Trophoblast cell (in vitro differentiated cells and primary cell): ENCODE measurements around the gene FRMD5.

Source experiments
- DNase-seq, 2 donors: peaks; one replicate each; pipeline ENCODE4 v3.0.0-alpha.2; 2016
- H2AFZ ChIP-seq: 2 replicates; pipeline ENCODE4 v1.6.1; 2013; ENCODE audit warnings: low read length, moderate library complexity, mild to moderate bottlenecking; ENCODE audit not compliant: insufficient read depth, poor library complexity
- H2AK5ac ChIP-seq: 2 replicates; pipeline ENCODE4 v1.6.1; 2013; ENCODE audit warnings: mild to moderate bottlenecking, low read length
- H2BK120ac ChIP-seq: 2 replicates; pipeline ENCODE4 v1.6.1; 2013; ENCODE audit warnings: low read length, mild to moderate bottlenecking, moderate library complexity; ENCODE audit not compliant: insufficient read depth, poor library complexity
- H2BK12ac ChIP-seq: 2 replicates; pipeline ENCODE4 v1.6.1; 2013; ENCODE audit warnings: mild to moderate bottlenecking, low read length, moderate library complexity
- H2BK5ac ChIP-seq: 2 replicates; pipeline ENCODE4 v1.6.1; 2013; ENCODE audit warnings: low read length, low read depth, moderate library complexity, mild to moderate bottlenecking; ENCODE audit not compliant: poor library complexity
- H3K14ac ChIP-seq: 2 replicates; pipeline ENCODE4 v1.6.1; 2013; ENCODE audit warnings: mild to moderate bottlenecking, low read length
- H3K18ac ChIP-seq: 2 replicates; pipeline ENCODE4 v1.6.1; 2013; ENCODE audit warnings: mild to moderate bottlenecking, low read length
- H3K23ac ChIP-seq: 2 replicates; pipeline ENCODE4 v1.6.1; 2013; ENCODE audit warnings: low read length
- H3K27ac ChIP-seq: 2 replicates; pipeline ENCODE4 v1.5.1; 2013; ENCODE audit warnings: low read depth, mild to moderate bottlenecking, inconsistent platforms, low read length, moderate library complexity
- H3K27me3 ChIP-seq: 2 replicates; pipeline ENCODE4 v1.6.1; 2013; ENCODE audit warnings: inconsistent platforms, mild to moderate bottlenecking, low read length, moderate library complexity; ENCODE audit not compliant: insufficient read depth
- H3K36me3 ChIP-seq, 2 experiments: 1 replicate in 1 of 2; 2 replicates in 1 of 2; pipeline ENCODE4 v1.6.1; 2013; ENCODE audit warnings: low read length in 2 of 2, mild to moderate bottlenecking in 2 of 2, moderate library complexity in 1 of 2; ENCODE audit not compliant: insufficient read depth in 2 of 2, control insufficient read depth in 1 of 2
- H3K4ac ChIP-seq: 2 replicates; pipeline ENCODE4 v1.6.1; 2013; ENCODE audit warnings: low read depth, mild to moderate bottlenecking, low read length, moderate library complexity
- H3K4me1 ChIP-seq, 2 experiments: 1 replicate in 1 of 2; 2 replicates in 1 of 2; pipeline ENCODE4 v1.6.1; 2013; ENCODE audit warnings: low read length in 2 of 2, mild to moderate bottlenecking in 2 of 2, moderate library complexity in 1 of 2; ENCODE audit not compliant: insufficient read depth in 2 of 2, control insufficient read depth in 1 of 2
- H3K4me2 ChIP-seq: 2 replicates; pipeline ENCODE4 v1.6.1; 2013; ENCODE audit warnings: inconsistent platforms, mild to moderate bottlenecking, low read length, moderate library complexity
- H3K4me3 ChIP-seq: 2 replicates; pipeline ENCODE4 v1.5.1; 2013; ENCODE audit warnings: mild to moderate bottlenecking, low read depth, low read length, inconsistent platforms
- H3K79me1 ChIP-seq: one replicate; pipeline ENCODE4 v1.6.1; 2013; ENCODE audit warnings: low read length
- H3K79me2 ChIP-seq: 2 replicates; pipeline ENCODE4 v1.6.1; 2013; ENCODE audit warnings: low read length, mild to moderate bottlenecking; ENCODE audit not compliant: control insufficient read depth, insufficient read depth, poor library complexity
- H3K9ac ChIP-seq: 2 replicates; pipeline ENCODE4 v1.6.1; 2013; ENCODE audit warnings: mild to moderate bottlenecking, low read length
- H3K9me3 ChIP-seq: 2 replicates; pipeline ENCODE4 v1.6.1; 2013; ENCODE audit warnings: low read depth, mild to moderate bottlenecking, control low read depth, inconsistent platforms, low read length; ENCODE audit not compliant: insufficient read depth
- H4K12ac ChIP-seq: 2 replicates; pipeline ENCODE4 v1.6.1; 2013; ENCODE audit warnings: low read depth, mild to moderate bottlenecking, low read length, moderate library complexity
- H4K8ac ChIP-seq: 2 replicates; pipeline ENCODE4 v1.6.1; 2013; ENCODE audit warnings: low read depth, mild to moderate bottlenecking, low read length, moderate library complexity
- H4K91ac ChIP-seq: one replicate; pipeline ENCODE4 v1.6.1; 2013; ENCODE audit warnings: low read depth, mild to moderate bottlenecking, low read length, moderate library complexity
- WGBS: extraction: QIAGEN DNeasy Blood & Tissue Kit; methylation state at CpG from one replicate; pipeline ENCODE4 v1.1.7; 2013; ENCODE audit warnings: missing lambda C conversion rate; ENCODE audit not compliant: insufficient read length, insufficient coverage; ENCODE audit errors: extremely low coverage; 5-methylcytosine and 5-hydroxymethylcytosine counted together

The FRMD5 gene

GRCh38 chr15:43895586-43895985, 299.5 kb downstream of the FRMD5 start:
- Histone ChIP-seq H2BK5ac (no peak overlapping the region), H3K36me3 (no peaks in the 10 kb centered on the region), H3K9me3 (no peaks in the 10 kb centered on the region), H4K91ac (no peak overlapping the region), H2BK12ac (no peak overlapping the region), H2AFZ (no peak overlapping the region), H3K4ac (no peak overlapping the region), H3K4me1 (no peaks in the 10 kb centered on the region), H3K79me1 (peaks cover 2% of the 10 kb centered on the region), H4K8ac (no peak overlapping the region), H3K27ac (no peak overlapping the region), H3K18ac (no peak overlapping the region), H3K14ac (no peak overlapping the region), H3K79me2 (no peaks in the 10 kb centered on the region), H3K4me3 (no peak overlapping the region), H4K12ac (no peak overlapping the region), H2BK120ac (no peak overlapping the region), H3K27me3 (no peaks in the 10 kb centered on the region), H3K23ac (no peak overlapping the region), H2AK5ac (no peak overlapping the region), H3K4me2 (no peak overlapping the region), H3K9ac (no peak overlapping the region)
- DNase-seq, result no peak
- WGBS, result no CpG with 5 or more reads among the region's 5 CpGs

- Histone ChIP-seq H2BK12ac (no peak overlapping the region), H3K4ac (no peak overlapping the region), H4K91ac (no peak overlapping the region), H3K27ac (no peak overlapping the region), H3K79me2 (no peaks in the 10 kb centered on the region), H3K79me1 (no peaks in the 10 kb centered on the region), H3K27me3 (no peaks in the 10 kb centered on the region), H3K23ac (no peak overlapping the region), H3K4me1 (no peaks in the 10 kb centered on the region), H2AFZ (no peak overlapping the region), H2BK5ac (no peak overlapping the region), H4K12ac (no peak overlapping the region), H3K4me3 (no peak overlapping the region), H3K18ac (no peak overlapping the region), H3K9ac (no peak overlapping the region), H3K14ac (no peak overlapping the region), H3K4me2 (no peak overlapping the region), H2AK5ac (no peak overlapping the region), H3K9me3 (no peaks in the 10 kb centered on the region), H3K36me3 (no peaks in the 10 kb centered on the region), H2BK120ac (no peak overlapping the region), H4K8ac (no peak overlapping the region)
- no peak for DNase-seq
- WGBS, result no CpG with 5 or more reads among the region's 1 CpG
Observed at GRCh38 chr15:43893956-43894355, 301.1 kb downstream of the FRMD5 start.

GRCh38 chr15:43889042-43889441, 306.0 kb downstream of the FRMD5 start:
- no peak overlapping the region for H3K4ac ChIP-seq
- no peak overlapping the region for H3K18ac ChIP-seq
- no peaks in the 10 kb centered on the region for H3K79me1 ChIP-seq
- H3K14ac ChIP-seq, result no peak overlapping the region
- H3K4me1 ChIP-seq, result no peaks in the 10 kb centered on the region
- H4K12ac ChIP-seq, result no peak overlapping the region
- H2AFZ ChIP-seq, result no peak overlapping the region
- no peak overlapping the region for H3K4me3 ChIP-seq
- H2BK120ac ChIP-seq, result no peak overlapping the region
- no peaks in the 10 kb centered on the region for H3K79me2 ChIP-seq
- H2BK12ac ChIP-seq, result no peak overlapping the region
- no peaks in the 10 kb centered on the region for H3K9me3 ChIP-seq
- H3K23ac ChIP-seq, result no peak overlapping the region
- no peak overlapping the region for H2BK5ac ChIP-seq
- no peak overlapping the region for H4K8ac ChIP-seq
- DNase-seq, result no peak
- H3K27ac ChIP-seq, result no peak overlapping the region
- H3K36me3 ChIP-seq, result no peaks in the 10 kb centered on the region
- no peak overlapping the region for H4K91ac ChIP-seq
- no peak overlapping the region for H3K4me2 ChIP-seq
- no CpG with 5 or more reads among the region's 3 CpGs for WGBS
- H3K9ac ChIP-seq, result no peak overlapping the region
- no peaks in the 10 kb centered on the region for H3K27me3 ChIP-seq
- H2AK5ac ChIP-seq, result no peak overlapping the region

GRCh38 chr15:43887901-43888300, 307.2 kb downstream of the FRMD5 start:
- Histone ChIP-seq H3K9ac (no peak overlapping the region), H2AFZ (no peak overlapping the region), H4K12ac (no peak overlapping the region), H4K91ac (no peak overlapping the region), H3K18ac (no peak overlapping the region), H3K4me1 (no peaks in the 10 kb centered on the region), H3K4me2 (no peak overlapping the region), H3K9me3 (no peaks in the 10 kb centered on the region), H4K8ac (no peak overlapping the region), H3K27ac (no peak overlapping the region), H3K36me3 (no peaks in the 10 kb centered on the region), H2BK120ac (no peak overlapping the region), H3K14ac (no peak overlapping the region), H3K4me3 (no peak overlapping the region), H3K79me1 (no peaks in the 10 kb centered on the region), H2BK12ac (no peak overlapping the region), H3K27me3 (no peaks in the 10 kb centered on the region), H3K79me2 (no peaks in the 10 kb centered on the region), H3K23ac (no peak overlapping the region), H3K4ac (no peak overlapping the region), H2BK5ac (no peak overlapping the region), H2AK5ac (no peak overlapping the region)
- no CpG with 5 or more reads among the region's 5 CpGs for WGBS
- DNase-seq, result no peak
